ENCODE results near the gene MMP25. TPM values are rescaled to one million over a fixed set of nuclear protein-coding genes. Genes with fewer than 3 reads are reported as not detected.
A peak's percentile ranks its signal among the peaks of the same experiment; 100 is the strongest.

The MMP25 gene
- total RNA-seq, 1 donor from 2014 or later, result 0.05 TPM

- DNase-seq (ENCODE audit: low read depth), result no peak
These were observed 43.6 kb downstream of the MMP25 start for GRCh38 chr16:3089717-3090592.

GRCh38 chr16:3091551-3091950, 45.2 kb downstream of the MMP25 start:
- DNase-seq (ENCODE audit: low read depth), result no peak

GRCh38 chr16:3092501-3092941, 46.2 kb downstream of the MMP25 start:
- no peak for DNase-seq (ENCODE audit: low read depth)

DNA sequence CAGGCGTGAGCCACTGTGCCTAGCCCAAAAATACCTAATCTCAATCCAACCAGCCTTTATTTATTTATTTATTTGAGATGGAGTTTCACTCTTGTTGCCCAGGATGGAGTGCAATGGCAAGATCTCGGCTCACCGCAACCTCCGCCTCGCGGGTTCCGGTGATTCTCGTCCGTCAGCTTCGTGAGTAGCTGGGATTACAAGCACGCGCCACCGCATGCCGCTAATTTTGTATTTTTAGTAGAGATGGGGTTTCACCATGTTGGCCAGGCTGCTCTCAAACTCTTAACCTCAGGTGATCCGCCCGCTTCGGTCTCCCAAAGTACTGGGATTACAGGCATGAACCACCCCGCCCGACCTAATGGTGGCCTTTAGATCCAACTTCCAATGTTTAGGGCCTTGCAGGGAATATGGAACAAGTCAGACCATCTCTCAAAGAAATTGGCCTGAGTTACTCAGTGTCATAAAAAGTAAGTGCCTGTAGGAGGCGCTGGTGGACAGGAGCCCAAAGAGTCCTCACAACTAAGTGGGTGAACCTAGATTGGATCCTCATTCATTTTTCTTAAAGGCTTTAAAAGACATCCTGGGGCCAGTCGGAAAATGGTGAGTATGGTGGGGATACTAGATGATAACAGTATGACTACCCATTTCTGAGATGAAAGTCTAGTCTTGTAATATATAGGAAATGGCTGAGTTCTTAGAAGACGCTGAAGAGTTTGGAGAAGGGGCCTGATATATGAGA, 48.1 kb downstream of the MMP25 start:
- peak; percentile 63 for DNase-seq (ENCODE audit: low read depth)

DNA sequence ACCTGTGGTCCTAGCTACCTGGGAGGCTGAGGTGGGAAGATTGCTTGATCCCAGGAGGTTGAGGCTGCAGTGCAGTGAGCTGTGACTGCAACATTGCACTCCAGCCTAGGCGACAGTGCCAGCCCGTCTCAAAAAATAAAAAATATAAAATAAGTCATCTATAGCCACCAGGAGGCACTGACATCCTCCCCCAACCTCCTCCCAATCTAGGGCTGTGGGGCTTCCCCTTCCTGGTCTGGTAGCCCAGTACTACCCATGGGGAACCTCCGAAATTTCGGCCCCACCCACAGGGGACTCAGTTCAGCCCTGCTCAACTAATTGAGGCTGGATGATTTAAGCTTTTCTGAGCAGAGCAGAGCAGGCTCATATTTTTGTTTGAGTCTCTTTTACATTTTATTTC, 49.5 kb downstream of the MMP25 start:
- no peak for DNase-seq (ENCODE audit: low read depth)

GRCh38 chr16:3096362-3096761, 50.0 kb downstream of the MMP25 start:
- DNase-seq (ENCODE audit: low read depth), result no peak

- DNase-seq (ENCODE audit: low read depth), result no peak
These were observed 50.9 kb downstream of the MMP25 start for GRCh38 chr16:3097266-3097665.

GRCh38 chr16:3098459-3099394, 52.4 kb downstream of the MMP25 start, which contains the start of gene ZSCAN10:
Gene ZSCAN10 (minus strand): TSS chr16:3099294. CDS start chr16:3092937, 6,357 bp downstream.
- DNase-seq (ENCODE audit: low read depth), result no peak

DNA sequence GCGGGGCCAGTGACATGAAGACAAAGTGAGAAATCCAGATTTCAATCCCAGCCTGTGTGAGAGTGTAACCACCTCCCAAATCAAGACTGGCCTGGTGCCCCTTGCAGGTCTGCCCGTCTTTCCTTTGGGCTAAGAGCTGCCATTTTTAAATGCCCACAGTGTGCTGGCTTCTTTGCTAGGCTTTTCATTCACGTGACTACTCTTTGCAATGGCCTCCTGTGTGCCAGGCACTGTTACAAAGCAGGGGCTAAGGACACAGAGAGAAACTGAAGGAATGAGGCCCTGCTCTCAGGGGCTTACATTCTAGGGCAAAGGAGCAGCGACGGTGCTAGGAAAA, 53.0 kb downstream of the MMP25 start:
- DNase-seq (ENCODE audit: low read depth), result no peak

- peak; percentile 79 for DNase-seq (ENCODE audit: low read depth)
These were observed 53.6 kb downstream of the MMP25 start for GRCh38 chr16:3099732-3100499.

GRCh38 chr16:3101018-3101840, 54.9 kb downstream of the MMP25 start:
- no peak for DNase-seq (ENCODE audit: low read depth)

- no peak for DNase-seq (ENCODE audit: low read depth)
These were observed 55.6 kb downstream of the MMP25 start for GRCh38 chr16:3101841-3102470.

DNA sequence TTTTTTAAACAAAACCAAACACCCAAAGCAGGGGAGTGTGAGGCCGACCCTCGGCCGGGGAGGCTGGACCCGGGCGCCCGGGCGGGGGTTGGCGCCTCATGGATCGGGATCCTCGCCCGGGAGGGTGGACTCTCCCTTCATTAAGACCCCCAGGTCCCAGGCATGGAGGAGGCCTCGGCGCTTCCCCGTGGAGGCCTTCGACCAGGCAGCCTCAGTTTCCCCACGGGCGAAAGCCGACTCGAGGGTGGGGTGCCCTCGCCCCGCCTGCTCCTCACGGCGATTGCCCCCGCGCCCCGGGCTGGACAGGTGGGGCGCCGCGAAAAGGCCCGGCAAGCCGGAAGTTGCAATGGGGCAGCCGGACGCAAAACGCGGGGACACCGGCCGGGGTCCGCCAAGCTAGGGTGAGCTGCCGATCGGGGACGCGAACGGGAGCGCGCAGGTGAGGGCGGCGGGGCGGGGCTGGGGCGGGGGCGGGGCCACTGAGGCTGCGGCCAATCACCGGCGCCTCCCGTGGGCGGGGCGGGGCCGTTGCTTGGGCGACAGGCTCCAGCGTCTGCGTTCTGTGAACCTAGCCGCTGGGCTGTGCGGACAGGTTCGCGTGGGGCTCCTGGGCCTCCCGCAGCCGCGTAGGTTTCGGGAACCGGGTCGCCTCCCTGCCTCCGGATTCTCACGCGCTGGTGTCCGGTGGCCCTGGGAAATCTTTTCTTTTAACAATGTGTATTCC, 60.0 kb downstream of the MMP25 start:
- DNase-seq (ENCODE audit: low read depth), result peak; percentile 88

Other genes with a start within 250 kb of the MMP25 start
- not detected in 2 replicates for gene PRSS41, start 248.1 kb upstream of the MMP25 start, total RNA-seq
- gene PRSS21, start 229.3 kb upstream of the MMP25 start, total RNA-seq, result not detected in 2 replicates
- not detected in 2 replicates for gene ZG16B, start 216.3 kb upstream of the MMP25 start, total RNA-seq
- gene PRSS22, start 188.4 kb upstream of the MMP25 start, total RNA-seq, result not detected in 2 replicates
- gene FLYWCH2, start 163.3 kb upstream of the MMP25 start, total RNA-seq, result 59.9 and 77.1 TPM in 2 replicates
- 27.7 and 36.9 TPM in 2 replicates for gene FLYWCH1, start 134.6 kb upstream of the MMP25 start, total RNA-seq
- 10.4 and 17.8 TPM in 2 replicates for gene KREMEN2, start 82.3 kb upstream of the MMP25 start, total RNA-seq
- 14.6 and 18.0 TPM in 2 replicates for gene PAQR4, start 77.2 kb upstream of the MMP25 start, total RNA-seq
- 0.53 and 6.7 TPM in 2 replicates for gene PKMYT1, start 66.1 kb upstream of the MMP25 start, total RNA-seq
- gene CLDN9, start 33.6 kb upstream of the MMP25 start, total RNA-seq, result 0.05 and 0.36 TPM in 2 replicates
- gene CLDN6, start 28.4 kb upstream of the MMP25 start, total RNA-seq, result 0.52 TPM in 1 of 2 replicates, not detected in the other
- 217 and 325 TPM in 2 replicates for gene TNFRSF12A, start 26.2 kb upstream of the MMP25 start, total RNA-seq
- gene HCFC1R1, start 22.6 kb upstream of the MMP25 start, total RNA-seq, result 23.0 and 34.9 TPM in 2 replicates
- 19.8 and 23.7 TPM in 2 replicates for gene THOC6, start 22.5 kb upstream of the MMP25 start, total RNA-seq
- not detected in 2 replicates for gene BICDL2, start 9.6 kb upstream of the MMP25 start, total RNA-seq
- gene IL32, start 19.1 kb downstream of the MMP25 start, total RNA-seq, result 646 and 732 TPM in 2 replicates
- gene ZSCAN10, start 52.7 kb downstream of the MMP25 start, total RNA-seq, result not detected in 2 replicates
- gene ZNF205, start 66.0 kb downstream of the MMP25 start, total RNA-seq, result 29.2 and 33.3 TPM in 2 replicates
- 4.3 and 5.0 TPM in 2 replicates for gene ZNF213, start 88.5 kb downstream of the MMP25 start, total RNA-seq
- not detected in 2 replicates for gene OR1F1, start 141.6 kb downstream of the MMP25 start, total RNA-seq
- 8.6 and 9.2 TPM in 2 replicates for gene ZNF200, start 188.6 kb downstream of the MMP25 start, total RNA-seq
- gene MEFV, start 210.1 kb downstream of the MMP25 start, total RNA-seq, result 0.37 and 0.99 TPM in 2 replicates
- 36.2 and 48.2 TPM in 2 replicates for gene ZNF263, start 236.9 kb downstream of the MMP25 start, total RNA-seq

Measured in myocyte (in vitro differentiated cells).